ENCODE measurements around the gene ZC2HC1B. TPM values are rescaled to one million over a fixed set of nuclear protein-coding genes. Genes with fewer than 3 reads are reported as not detected.

The ZC2HC1B gene
- total and polyA plus RNA-seq, 9 of the 15 experiments (the other 6 are each of a cell fraction or from before 2014, with no cell fraction given), result not detected

DNA sequence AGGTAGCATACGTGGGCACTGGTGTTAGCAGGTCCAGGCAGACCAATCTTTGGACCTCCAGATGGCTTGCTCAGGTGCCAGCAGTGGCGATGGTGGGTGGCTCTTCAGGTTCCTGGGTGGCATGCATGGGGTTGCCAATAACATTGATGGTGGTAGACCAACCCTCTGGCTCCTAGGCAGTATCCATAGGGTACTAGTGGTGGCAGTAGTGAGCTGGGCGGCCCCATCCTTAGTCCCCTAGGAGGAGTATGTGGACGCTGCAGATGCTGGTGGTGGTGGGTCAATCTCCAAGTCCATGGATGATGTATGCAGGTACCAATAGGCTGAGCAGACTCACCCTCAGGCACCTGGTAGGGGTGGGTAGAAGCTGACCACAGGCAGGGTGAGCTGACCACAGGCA, 70.6 kb downstream of the ZC2HC1B start:
- POLR2A ChIA-PET, result no interaction called here
- Histone ChIP-seq H3K79me2 (ENCODE audit: control insufficient read depth, insufficient read depth, low read length) (no peaks in the 10 kb centered on the region), H3K9me3 (replicated peaks; ENCODE audit: control insufficient read depth, insufficient read depth, low read depth, low read length) (no peaks in the 10 kb centered on the region), H4K20me1 (replicated peaks; ENCODE audit: control insufficient read depth, insufficient read depth, low read length) (no peaks in the 10 kb centered on the region), H3K9me1 (ENCODE audit: control insufficient read depth, insufficient read depth, low read length) (no peaks in the 10 kb centered on the region), H3K4me1 (replicated peaks in 1 of 2; ENCODE audit: control insufficient read depth in 2 of 2, insufficient read depth in 2 of 2, low read length in 2 of 2) (no peaks in the 10 kb centered on the region), H3K36me3 (ENCODE audit: control insufficient read depth, insufficient read depth, low read length) (no peaks in the 10 kb centered on the region), H3K27ac (ENCODE audit: extremely low read depth, low read depth, low read length) (no peak overlapping the region), H3K4me3 (no peak overlapping the region), H3K9ac (ENCODE audit: insufficient read depth in 1 of 2, low read depth in 2 of 2, low read length in 2 of 2) (no peak overlapping the region), H3K4me2 (ENCODE audit: insufficient read depth, low read length) (no peak overlapping the region), H3K27me3 (ENCODE audit: control insufficient read depth in 2 of 2, insufficient read depth in 2 of 2, low read length in 2 of 2) (peaks cover 0 to 7% of the 10 kb centered on the region in 2 experiments; a peak in 1 of 5 replicates), H2AFZ (ENCODE audit: low read depth, low read length) (no peak overlapping the region)
- no peak for FAIRE-seq
- no peak for DNase-seq (ENCODE audit: extremely low read depth in 1 of 4, low spot score in 3 of 4)
- peak; percentile 65 for ATAC-seq
- intact Hi-C loops (cut with micrococcal nuclease) (no loop called here), in situ Hi-C loops (cut with MboI) (no loop called here)
- CTCF ChIA-PET (ENCODE audit: low intra/inter-chr PET ratio), result no interaction called here
- TF ChIP-seq, protein P1, sequence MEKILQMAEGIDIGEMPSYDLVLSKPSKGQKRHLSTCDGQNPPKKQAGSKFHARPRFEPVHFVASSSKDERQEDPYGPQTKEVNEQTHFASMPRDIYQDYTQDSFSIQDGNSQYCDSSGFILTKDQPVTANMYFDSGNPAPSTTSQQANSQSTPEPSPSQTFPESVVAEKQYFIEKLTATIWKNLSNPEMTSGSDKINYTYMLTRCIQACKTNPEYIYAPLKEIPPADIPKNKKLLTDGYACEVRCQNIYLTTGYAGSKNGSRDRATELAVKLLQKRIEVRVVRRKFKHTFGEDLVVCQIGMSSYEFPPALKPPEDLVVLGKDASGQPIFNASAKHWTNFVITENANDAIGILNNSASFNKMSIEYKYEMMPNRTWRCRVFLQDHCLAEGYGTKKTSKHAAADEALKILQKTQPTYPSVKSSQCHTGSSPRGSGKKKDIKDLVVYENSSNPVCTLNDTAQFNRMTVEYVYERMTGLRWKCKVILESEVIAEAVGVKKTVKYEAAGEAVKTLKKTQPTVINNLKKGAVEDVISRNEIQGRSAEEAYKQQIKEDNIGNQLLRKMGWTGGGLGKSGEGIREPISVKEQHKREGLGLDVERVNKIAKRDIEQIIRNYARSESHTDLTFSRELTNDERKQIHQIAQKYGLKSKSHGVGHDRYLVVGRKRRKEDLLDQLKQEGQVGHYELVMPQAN (IDR thresholded peaks at IDR 0.05; ENCODE audit: borderline replicate concordance), result no peak
- TF ChIP-seq, protein P2, sequence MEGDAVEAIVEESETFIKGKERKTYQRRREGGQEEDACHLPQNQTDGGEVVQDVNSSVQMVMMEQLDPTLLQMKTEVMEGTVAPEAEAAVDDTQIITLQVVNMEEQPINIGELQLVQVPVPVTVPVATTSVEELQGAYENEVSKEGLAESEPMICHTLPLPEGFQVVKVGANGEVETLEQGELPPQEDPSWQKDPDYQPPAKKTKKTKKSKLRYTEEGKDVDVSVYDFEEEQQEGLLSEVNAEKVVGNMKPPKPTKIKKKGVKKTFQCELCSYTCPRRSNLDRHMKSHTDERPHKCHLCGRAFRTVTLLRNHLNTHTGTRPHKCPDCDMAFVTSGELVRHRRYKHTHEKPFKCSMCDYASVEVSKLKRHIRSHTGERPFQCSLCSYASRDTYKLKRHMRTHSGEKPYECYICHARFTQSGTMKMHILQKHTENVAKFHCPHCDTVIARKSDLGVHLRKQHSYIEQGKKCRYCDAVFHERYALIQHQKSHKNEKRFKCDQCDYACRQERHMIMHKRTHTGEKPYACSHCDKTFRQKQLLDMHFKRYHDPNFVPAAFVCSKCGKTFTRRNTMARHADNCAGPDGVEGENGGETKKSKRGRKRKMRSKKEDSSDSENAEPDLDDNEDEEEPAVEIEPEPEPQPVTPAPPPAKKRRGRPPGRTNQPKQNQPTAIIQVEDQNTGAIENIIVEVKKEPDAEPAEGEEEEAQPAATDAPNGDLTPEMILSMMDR (IDR thresholded peaks at IDR 0.05 in 2 of 3, conservative IDR thresholded peaks at IDR 0.05 in 1 of 3; ENCODE audit: insufficient read depth in 2 of 3, low read depth in 1 of 3, low read length in 3 of 3), result peak in 2 of 3 experiments; percentile 25 to 52; a peak in 3 of 6 replicates
- BruUV-seq (replicated peaks), result no TSS peak
- WGBS (ENCODE audit: insufficient coverage, low coverage, missing lambda C conversion rate), result 5% methylated on average over 4 of the region's 4 CpGs

Data from K562 (cell line).